K562 (cell line): Measurements from ENCODE around the gene ALOXE3. TPM values are rescaled to one million over a fixed set of nuclear protein-coding genes. Genes with fewer than 3 reads are reported as not detected.

ENCODE experiments used
- CREBBP ChIP-seq: IDR thresholded peaks from one replicate; pipeline ENCODE4 v1.6.1; 2012; ENCODE audit warnings: low read depth, mild to moderate bottlenecking, control low read depth, inconsistent platforms, low read length
- CREM ChIP-seq: IDR thresholded peaks from 2 replicates; pipeline ENCODE4 v1.6.1; 2014; ENCODE audit warnings: antibody characterized with exemption, low read depth
- ETV6 ChIP-seq, 3 experiments: fragments of 150-350 bp in 1 of 3; sonication (generic) in 1 of 3; formaldehyde crosslinking in 1 of 3; IDR thresholded peaks; 2 replicates each; pipeline versions ENCODE4 v1.6.1 to v1.8.0; 2014 to 2022; ENCODE audit warnings: borderline replicate concordance in 2 of 3, low read depth in 2 of 3, antibody characterized with exemption in 1 of 3, low read length in 1 of 3, mild to moderate bottlenecking in 1 of 3, missing genetic modification reagents in 1 of 3
- FIP1L1 ChIP-seq: fragments of 200-400 bp; formaldehyde crosslinking; IDR thresholded peaks from 2 replicates; pipeline ENCODE4 v1.6.1; 2018; ENCODE audit warnings: mild to moderate bottlenecking, low read depth, low read length; ENCODE audit not compliant: poor library complexity, severe bottlenecking
- GMEB1 ChIP-seq: fragments of 250-450 bp; sonication (Bioruptor Pico); IDR thresholded peaks from 2 replicates; pipeline ENCODE4 v1.4.0; 2020; ENCODE audit warnings: mild to moderate bottlenecking
- ILF3 ChIP-seq: fragments of 450-650 bp; IDR thresholded peaks from 2 replicates; pipeline ENCODE4 v1.6.1; 2018; ENCODE audit warnings: antibody characterized with exemption, mild to moderate bottlenecking, moderate library complexity, borderline replicate concordance
- L3MBTL2 ChIP-seq: fragments of 450-650 bp; IDR thresholded peaks from 2 replicates; pipeline ENCODE4 v1.6.1; 2016; ENCODE audit warnings: mild to moderate bottlenecking, moderate library complexity
- NFE2L1 ChIP-seq: fragments of 450-650 bp; IDR thresholded peaks from 2 replicates; pipeline ENCODE4 v1.6.1; 2016; ENCODE audit warnings: missing genetic modification characterization, low read depth, mild to moderate bottlenecking, missing compliant biosample characterization, moderate library complexity, borderline replicate concordance
- NR3C1 ChIP-seq: sonication (generic); formaldehyde crosslinking; IDR thresholded peaks from 2 replicates; pipeline ENCODE4 v1.8.1; 2022; ENCODE audit warnings: missing genetic modification reagents
- POLR2B ChIP-seq: fragments of 450-650 bp; IDR thresholded peaks from 2 replicates; pipeline ENCODE4 v1.6.1; 2018; ENCODE audit warnings: low read depth; ENCODE audit not compliant: partially characterized antibody
- RAD51 ChIP-seq: fragments of 450-650 bp; IDR thresholded peaks from 2 replicates; pipeline ENCODE4 v1.7.1; 2016; ENCODE audit warnings: low read depth, mild to moderate bottlenecking, borderline replicate concordance
- SIRT6 ChIP-seq: IDR thresholded peaks from one replicate; pipeline ENCODE4 v1.6.1; 2012; ENCODE audit warnings: low read depth, mild to moderate bottlenecking, control low read depth, inconsistent platforms, low read length, moderate library complexity
- SNRNP70 ChIP-seq: fragments of 200-400 bp; formaldehyde crosslinking; optimal IDR thresholded peaks from 2 replicates; pipeline ENCODE3; 2017; ENCODE audit warnings: low read depth, low read length
- ZNF512 ChIP-seq: IDR thresholded peaks from 2 replicates; pipeline ENCODE4 v1.6.1; 2016; ENCODE audit warnings: missing genetic modification characterization, missing compliant biosample characterization
- ZNF764 ChIP-seq: fragments of 250-450 bp; sonication (Bioruptor Pico); IDR thresholded peaks from 2 replicates; pipeline ENCODE4 v1.4.0; 2020; ENCODE audit warnings: low read depth, mild to moderate bottlenecking, moderate library complexity
- polyA plus RNA-seq, 8 experiments: library from polyadenylated mRNA; depleted of rRNA in 4 of 8; stranded (reverse) in 5 of 8; unstranded in 3 of 8; fragments of >200 nt; fragmentation: Nextera tagmentation in 2 of 8; fragmentation: Illumina TruSeq in 1 of 8; extraction: Ambion mirVana in 2 of 8; extraction: Trizol in 1 of 8; gene quantifications; 2 replicates each; pipeline versions ENCODE4 v1.2.1 to v1.2.3, GENCODE V29; 2011 to 2014; ENCODE audit warnings: inconsistent platforms in 1 of 8, missing spikeins in 1 of 8
- total RNA-seq, 7 experiments: library from RNA; depleted of rRNA in 6 of 7; stranded (reverse); fragments of >200 nt in 6 of 7; fragmentation: Illumina TruSeq in 2 of 7; extraction: Trizol in 2 of 7; gene quantifications; 2 replicates each; pipeline versions ENCODE4 v1.2.1 to v1.2.3, GENCODE V29; 2011 to 2021; ENCODE audit warnings: low replicate concordance in 1 of 7
- TF ChIP-seq, protein P1 (sequence below), 2 experiments: fragments of 450-650 bp; IDR thresholded peaks; 2 replicates each; pipeline ENCODE4 v1.6.1; 2016; ENCODE audit warnings: mild to moderate bottlenecking in 2 of 2, borderline replicate concordance in 1 of 2, low read depth in 1 of 2, moderate library complexity in 1 of 2

ALOXE3 gene
- total and polyA plus RNA-seq, 9 of the 15 experiments (the other 6 are each of a cell fraction or from before 2014, with no cell fraction given), result 0.04 TPM; not detected in 8

DNA sequence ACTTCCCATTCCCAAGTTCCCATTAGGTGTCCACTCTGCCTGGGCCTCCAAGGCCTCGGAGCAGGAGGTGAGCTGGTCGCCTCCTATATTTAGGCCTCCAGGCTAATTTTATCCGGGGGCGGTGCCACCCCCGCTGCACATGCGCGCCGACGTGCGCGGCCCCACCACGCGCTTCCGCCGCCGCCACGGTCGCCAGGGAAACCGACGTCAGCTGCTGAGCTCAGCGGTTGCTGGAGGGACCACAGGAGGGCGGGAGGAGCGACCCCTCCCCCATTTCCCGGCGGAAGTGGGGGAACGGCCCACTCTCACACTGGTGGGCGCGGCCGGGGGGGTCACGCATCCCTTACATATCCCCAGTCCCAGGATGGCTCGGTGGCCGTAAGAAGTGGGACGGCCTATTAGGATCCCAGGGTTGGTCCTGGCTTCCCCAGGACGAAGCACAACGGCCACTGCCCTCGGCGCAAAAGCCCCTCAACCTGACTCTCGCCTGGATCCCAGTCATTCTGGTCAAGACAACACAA is 32.9 kb upstream of the ALOXE3 start (continued):
- no peak for TF ChIP-seq SNRNP70
- no peak for TF ChIP-seq NFE2L1 (tag)
- no peak for TF ChIP-seq NR3C1 (CRISPR knock-in tag)
- peak; percentile 65 for TF ChIP-seq GMEB1 (CRISPR knock-in tag)
- no peak for TF ChIP-seq ETV6 (IDR thresholded peaks at IDR 0.05; ENCODE audit: borderline replicate concordance in 1 of 2, low read depth in 2 of 2, low read length in 1 of 2)
- no peak for TF ChIP-seq ETV6 (CRISPR knock-in tag; IDR thresholded peaks at IDR 0.05; ENCODE audit: borderline replicate concordance)
- TF ChIP-seq, protein P1, sequence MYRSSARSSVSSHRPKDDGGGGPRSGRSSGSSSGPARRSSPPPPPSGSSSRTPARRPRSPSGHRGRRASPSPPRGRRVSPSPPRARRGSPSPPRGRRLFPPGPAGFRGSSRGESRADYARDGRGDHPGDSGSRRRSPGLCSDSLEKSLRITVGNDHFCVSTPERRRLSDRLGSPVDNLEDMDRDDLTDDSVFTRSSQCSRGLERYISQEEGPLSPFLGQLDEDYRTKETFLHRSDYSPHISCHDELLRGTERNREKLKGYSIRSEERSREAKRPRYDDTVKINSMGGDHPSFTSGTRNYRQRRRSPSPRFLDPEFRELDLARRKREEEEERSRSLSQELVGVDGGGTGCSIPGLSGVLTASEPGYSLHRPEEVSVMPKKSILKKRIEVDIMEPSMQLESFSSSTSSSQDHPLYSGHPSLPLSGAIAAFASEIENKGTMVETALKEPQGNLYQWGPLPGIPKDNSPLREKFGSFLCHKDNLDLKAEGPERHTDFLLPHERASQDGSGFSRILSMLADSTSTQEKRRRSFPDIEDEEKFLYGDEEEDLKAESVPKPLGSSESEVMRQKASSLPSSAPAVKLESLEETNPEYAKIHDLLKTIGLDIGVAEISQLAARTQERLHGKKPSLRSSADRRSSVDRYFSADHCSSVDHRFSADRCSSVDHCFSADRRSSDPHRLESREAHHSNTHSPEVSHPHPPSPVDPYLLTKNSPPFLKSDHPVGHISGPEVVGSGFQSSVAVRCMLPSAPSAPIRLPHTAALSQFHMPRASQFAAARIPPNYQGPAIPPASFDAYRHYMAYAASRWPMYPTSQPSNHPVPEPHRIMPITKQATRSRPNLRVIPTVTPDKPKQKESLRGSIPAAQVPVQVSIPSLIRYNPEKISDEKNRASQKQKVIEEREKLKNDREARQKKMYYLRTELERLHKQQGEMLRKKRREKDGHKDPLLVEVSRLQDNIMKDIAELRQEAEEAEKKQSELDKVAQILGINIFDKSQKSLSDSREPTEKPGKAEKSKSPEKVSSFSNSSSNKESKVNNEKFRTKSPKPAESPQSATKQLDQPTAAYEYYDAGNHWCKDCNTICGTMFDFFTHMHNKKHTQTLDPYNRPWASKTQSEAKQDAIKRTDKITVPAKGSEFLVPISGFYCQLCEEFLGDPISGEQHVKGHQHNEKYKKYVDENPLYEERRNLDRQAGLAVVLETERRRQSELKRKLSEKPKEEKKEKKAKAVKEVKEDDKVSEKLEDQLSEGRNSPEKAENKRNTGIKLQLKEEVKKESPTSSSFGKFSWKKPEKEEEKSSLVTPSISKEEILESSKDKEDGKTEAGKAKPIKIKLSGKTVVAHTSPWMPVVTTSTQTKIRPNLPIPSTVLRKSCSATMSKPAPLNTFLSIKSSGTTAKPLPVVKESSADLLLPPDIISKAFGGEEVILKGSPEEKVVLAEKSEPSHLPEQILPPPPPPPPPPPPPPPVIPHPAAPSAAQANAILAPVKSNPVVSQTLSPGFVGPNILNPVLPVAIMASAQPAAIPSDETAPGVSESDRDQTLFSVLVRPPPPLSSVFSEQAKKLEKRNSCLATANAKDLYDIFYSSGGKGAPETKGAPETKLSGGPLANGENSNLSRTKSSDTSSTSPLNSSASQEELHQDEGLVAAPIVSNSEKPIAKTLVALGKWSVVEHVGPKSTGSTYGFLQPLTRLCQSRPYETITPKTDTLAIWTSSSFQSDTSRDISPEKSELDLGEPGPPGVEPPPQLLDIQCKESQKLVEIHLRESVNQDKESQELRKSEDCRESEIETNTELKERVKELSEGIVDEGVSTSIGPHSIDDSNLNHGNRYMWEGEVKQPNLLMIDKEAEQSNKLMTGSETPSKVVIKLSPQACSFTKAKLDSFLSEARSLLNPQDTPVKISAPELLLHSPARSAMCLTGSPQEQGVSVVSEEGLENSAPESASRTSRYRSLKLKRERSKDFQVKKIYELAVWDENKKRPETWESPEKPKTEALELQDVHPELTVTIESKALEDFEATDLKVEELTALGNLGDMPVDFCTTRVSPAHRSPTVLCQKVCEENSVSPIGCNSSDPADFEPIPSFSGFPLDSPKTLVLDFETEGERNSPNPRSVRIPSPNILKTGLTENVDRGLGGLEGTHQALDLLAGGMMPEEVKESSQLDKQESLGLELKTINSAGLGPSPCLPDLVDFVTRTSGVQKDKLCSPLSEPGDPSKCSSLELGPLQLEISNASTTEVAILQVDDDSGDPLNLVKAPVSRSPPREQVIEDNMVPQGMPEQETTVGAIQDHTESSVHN (IDR thresholded peaks at IDR 0.05; ENCODE audit: borderline replicate concordance in 1 of 2, low read depth in 1 of 2), result no peak
- no peak for TF ChIP-seq CREBBP
- peak; percentile 45 for TF ChIP-seq FIP1L1
- no peak for TF ChIP-seq ILF3
- TF ChIP-seq CREM, result peak; percentile 89
- no peak; the same call in none of the 2 replicates for TF ChIP-seq L3MBTL2
- no peak for TF ChIP-seq ZNF512
- no peak for TF ChIP-seq ZNF764 (CRISPR knock-in tag)
- no peak for TF ChIP-seq POLR2B
- TF ChIP-seq RAD51, result no peak
- TF ChIP-seq SIRT6, result no peak
